SU-DHL-6 (cell line): ENCODE measurements around the gene CIAO3.

ENCODE experiments used
- CTCF ChIP-seq: fragments of 200-600 bp; sonication (generic); IDR thresholded peaks from one replicate; pipeline ENCODE4 v1.5.1; 2017; ENCODE audit warnings: antibody characterized with exemption, mild to moderate bottlenecking, low read length, moderate library complexity; ENCODE audit not compliant: insufficient read depth, poor library complexity, severe bottlenecking
- EZH2phosphoT487 ChIP-seq: fragments of 200-600 bp; sonication (generic), shearing (Covaris generic); conservative IDR thresholded peaks from 2 replicates; pipeline ENCODE4 v1.6.1; 2018; ENCODE audit warnings: mild to moderate bottlenecking, antibody characterized with exemption, low read length, moderate library complexity, mixed read lengths

GRCh38 chr16:716200-716568 lies 24.6 kb downstream of the CIAO3 start:
- TF ChIP-seq CTCF (no peak), EZH2phosphoT487 (no peak)
